Measurements from ENCODE around the gene FBXL15.

- TF ChIP-seq CTBP1 (IDR thresholded peaks at IDR 0.05; ENCODE audit: borderline replicate concordance) (no peak), FOXK2 (IDR thresholded peaks at IDR 0.05) (no peak), SUZ12 (IDR thresholded peaks at IDR 0.05) (no peak), NFRKB (IDR thresholded peaks at IDR 0.05) (no peak), ELF4 (IDR thresholded peaks at IDR 0.05) (no peak), BHLHE40 (IDR thresholded peaks at IDR 0.05; ENCODE audit: borderline replicate concordance) (no peak), PKNOX1 (IDR thresholded peaks at IDR 0.05) (no peak), FOXA1 (IDR thresholded peaks at IDR 0.05) (no peak), ARNT (IDR thresholded peaks at IDR 0.05) (no peak), TARDBP (IDR thresholded peaks at IDR 0.05) (no peak), HDGF (IDR thresholded peaks at IDR 0.05; ENCODE audit: borderline replicate concordance) (no peak), SP1 (IDR thresholded peaks at IDR 0.05) (no peak), L3MBTL2 (conservative IDR thresholded peaks at IDR 0.05) (no peak)
Measured at GRCh38 chr10:102400598-102401341, 19.9 kb upstream of the FBXL15 start.
